Measurements from ENCODE around the gene ZNF625. TPM values are rescaled to one million over a fixed set of nuclear protein-coding genes. Genes with fewer than 3 reads are reported as not detected.

ZNF625 gene
- total RNA-seq, 1 experiment from 2014 or later = 7.9 TPM

GRCh38 chr19:12139885-12140544, 16.5 kb downstream of the ZNF625 start, which contains the start of gene ZNF20:
ZNF20 (minus strand) TSS chr19:12140350; CDS start chr19:12140182, 168 bp downstream.
- DNase-seq (ENCODE audit: low read depth, low spot score) = no peak
- peak within 1 kb of the TSS; percentile 84 for H3K27ac ChIP-seq (ENCODE audit: low read length)

DNA sequence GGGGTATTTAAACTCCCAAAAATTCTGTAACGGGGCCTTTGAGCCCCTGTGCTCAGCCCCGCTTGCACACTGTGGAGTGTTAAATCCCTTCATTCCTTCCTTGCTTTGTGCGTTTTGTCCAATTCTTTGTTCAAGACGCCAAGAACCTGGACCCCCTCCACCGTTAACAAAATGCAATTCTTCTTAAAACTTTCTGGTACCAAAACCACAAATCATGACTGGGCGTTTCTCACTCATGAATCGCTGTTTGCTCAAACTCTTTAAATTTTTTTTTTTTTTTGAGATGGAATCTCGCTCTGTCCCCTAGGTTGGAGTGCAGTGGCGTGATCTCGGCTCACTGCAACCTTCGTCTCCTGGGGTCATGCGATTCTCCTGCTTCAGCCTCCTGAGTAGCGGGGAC, 17.3 kb downstream of the ZNF625 start:
- Histone ChIP-seq H3K27me3 (ENCODE audit: control insufficient read depth, insufficient read depth, low read length) (no peaks in the 10 kb centered on the region), H3K36me3 (ENCODE audit: control insufficient read depth, insufficient read depth, low read length) (peaks cover 5% of the 10 kb centered on the region), H3K4me3 (ENCODE audit: low read depth in 2 of 2, low read length in 2 of 2) (peak overlapping the region; percentile 75 to 79), H3K4me1 (ENCODE audit: control insufficient read depth, insufficient read depth, low read length) (peaks cover 5% of the 10 kb centered on the region; the same call in 1 of the 2 replicates), H3K9me3 (ENCODE audit: control insufficient read depth, insufficient read depth, low read depth, low read length) (peaks cover 22% of the 10 kb centered on the region; the same call in 1 of the 2 replicates), H3K27ac (ENCODE audit: low read length) (peak overlapping the region; percentile 84)
- no peak for TF ChIP-seq REST (IDR thresholded peaks at IDR 0.05; ENCODE audit: insufficient read depth in 1 of 2, low read depth in 2 of 2, low read length in 1 of 2)
- no peak for TF ChIP-seq TCF7L2 (IDR thresholded peaks at IDR 0.05; ENCODE audit: low read depth, low read length)
- TF ChIP-seq SIN3A (IDR thresholded peaks at IDR 0.05; ENCODE audit: borderline replicate concordance, insufficient read depth, low read depth, low read length) = no peak
- TF ChIP-seq POLR2AphosphoS5 (IDR thresholded peaks at IDR 0.05; ENCODE audit: low read depth, low read length) = no peak
- TF ChIP-seq, protein P1, sequence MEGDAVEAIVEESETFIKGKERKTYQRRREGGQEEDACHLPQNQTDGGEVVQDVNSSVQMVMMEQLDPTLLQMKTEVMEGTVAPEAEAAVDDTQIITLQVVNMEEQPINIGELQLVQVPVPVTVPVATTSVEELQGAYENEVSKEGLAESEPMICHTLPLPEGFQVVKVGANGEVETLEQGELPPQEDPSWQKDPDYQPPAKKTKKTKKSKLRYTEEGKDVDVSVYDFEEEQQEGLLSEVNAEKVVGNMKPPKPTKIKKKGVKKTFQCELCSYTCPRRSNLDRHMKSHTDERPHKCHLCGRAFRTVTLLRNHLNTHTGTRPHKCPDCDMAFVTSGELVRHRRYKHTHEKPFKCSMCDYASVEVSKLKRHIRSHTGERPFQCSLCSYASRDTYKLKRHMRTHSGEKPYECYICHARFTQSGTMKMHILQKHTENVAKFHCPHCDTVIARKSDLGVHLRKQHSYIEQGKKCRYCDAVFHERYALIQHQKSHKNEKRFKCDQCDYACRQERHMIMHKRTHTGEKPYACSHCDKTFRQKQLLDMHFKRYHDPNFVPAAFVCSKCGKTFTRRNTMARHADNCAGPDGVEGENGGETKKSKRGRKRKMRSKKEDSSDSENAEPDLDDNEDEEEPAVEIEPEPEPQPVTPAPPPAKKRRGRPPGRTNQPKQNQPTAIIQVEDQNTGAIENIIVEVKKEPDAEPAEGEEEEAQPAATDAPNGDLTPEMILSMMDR (IDR thresholded peaks at IDR 0.05) = no peak
- no TSS peak for BruUV-seq (replicated peaks)
- intact Hi-C loops (cut with micrococcal nuclease; ENCODE audit: unreplicated experiment) (no loop called here), in situ Hi-C loops (cut with HindIII; ENCODE audit: low pct_unique_long_range_greater_than_20kb, low sequenced_read_pairs) (no loop called here)
- ChIA-PET CTCF (no interaction called here), POLR2A (no interaction called here)
- DNase-seq (ENCODE audit: low read depth, low spot score) = no peak
- no peak; the same call in 1 of the 2 replicates for ATAC-seq

More at GRCh38 chr19:12139885-12140544, 16.5 kb downstream of the ZNF625 start, which contains the start of gene ZNF20:
- intact Hi-C loops (cut with micrococcal nuclease; ENCODE audit: unreplicated experiment) = loop anchor here (2.0 kb wide), 2 partner anchors 49 to 75 kb away; partner anchors contain the start of gene ZNF844
- POLR2A ChIA-PET = interaction anchor here (0.5 to 0.7 kb wide), 5 partner anchors 94 to 529 kb away, joined by 3 to 14 read pairs (median 3); a partner anchor contains a TSS
- Histone ChIP-seq H3K4me1 (ENCODE audit: control insufficient read depth, insufficient read depth, low read length) (peaks cover 5% of the 10 kb centered on the region; the same call in 1 of the 2 replicates), H3K36me3 (ENCODE audit: control insufficient read depth, insufficient read depth, low read length) (peaks cover 5% of the 10 kb centered on the region), H3K9me3 (ENCODE audit: control insufficient read depth, insufficient read depth, low read depth, low read length) (peaks cover 15% of the 10 kb centered on the region; the same call in 1 of the 2 replicates), H3K4me3 (ENCODE audit: low read depth in 2 of 2, low read length in 2 of 2) (peak within 1 kb of the TSS; percentile 75 to 79), H3K27me3 (ENCODE audit: control insufficient read depth, insufficient read depth, low read length) (no peaks in the 10 kb centered on the region)
- in situ Hi-C loops (cut with HindIII; ENCODE audit: low pct_unique_long_range_greater_than_20kb, low sequenced_read_pairs) = no loop called here
- peak; percentile 98 for ATAC-seq
- CTCF ChIA-PET = interaction anchor here (0.5 to 2.1 kb wide), 6 partner anchors 32 to 342 kb away, joined by 3 to 20 read pairs (median 6); partner anchors contain the start of genes ZNF433 and ZNF700
- TF ChIP-seq TCF7L2 (IDR thresholded peaks at IDR 0.05; ENCODE audit: low read depth, low read length) = no peak
- peak; percentile 76 for TF ChIP-seq POLR2AphosphoS5 (IDR thresholded peaks at IDR 0.05; ENCODE audit: low read depth, low read length)
- TF ChIP-seq REST (IDR thresholded peaks at IDR 0.05; ENCODE audit: insufficient read depth in 1 of 2, low read depth in 2 of 2, low read length in 1 of 2) = no peak
- TF ChIP-seq SIN3A (IDR thresholded peaks at IDR 0.05; ENCODE audit: borderline replicate concordance, insufficient read depth, low read depth, low read length) = peak; percentile 78; the same call in 1 of the 2 replicates
- TF ChIP-seq, protein P1 (IDR thresholded peaks at IDR 0.05) = no peak
- BruUV-seq (replicated peaks) = no TSS peak

Measured in Panc1 (cell line).